Nephron progenitor cell (in vitro differentiated cells): ENCODE measurements around the gene TXNDC16.

Experiments used
- DNase-seq: peaks from one replicate; pipeline ENCODE4 v3.0.0; 2021
- H3K27ac Mint-ChIP-seq: 2 replicates; pipeline ENCODE4 v1.8.0; 2021; ENCODE audit warnings: mild to moderate bottlenecking, moderate library complexity, mixed read lengths
- H3K27me3 Mint-ChIP-seq: 2 replicates; pipeline ENCODE4 v1.8.0; 2021; ENCODE audit warnings: mild to moderate bottlenecking, low read depth, mixed read lengths; ENCODE audit not compliant: poor library complexity
- H3K36me3 Mint-ChIP-seq: 2 replicates; pipeline ENCODE4 v1.8.0; 2021; ENCODE audit warnings: low read depth, mixed read lengths
- H3K4me1 Mint-ChIP-seq: 2 replicates; pipeline ENCODE4 v1.8.0; 2021; ENCODE audit warnings: mixed read lengths
- H3K4me3 Mint-ChIP-seq: 2 replicates; pipeline ENCODE4 v1.8.0; 2021; ENCODE audit warnings: mild to moderate bottlenecking, moderate library complexity, mixed read lengths
- H3K9me3 Mint-ChIP-seq: 2 replicates; pipeline ENCODE4 v1.8.0; 2021; ENCODE audit warnings: mild to moderate bottlenecking, moderate library complexity, mixed read lengths
- TF ChIP-seq, protein P1 (sequence below): fragments of 200-600 bp; sonication (generic); IDR thresholded peaks from 2 replicates; pipeline ENCODE4 v1.5.0; 2021; ENCODE audit warnings: antibody characterized with exemption

TXNDC16 gene

DNA sequence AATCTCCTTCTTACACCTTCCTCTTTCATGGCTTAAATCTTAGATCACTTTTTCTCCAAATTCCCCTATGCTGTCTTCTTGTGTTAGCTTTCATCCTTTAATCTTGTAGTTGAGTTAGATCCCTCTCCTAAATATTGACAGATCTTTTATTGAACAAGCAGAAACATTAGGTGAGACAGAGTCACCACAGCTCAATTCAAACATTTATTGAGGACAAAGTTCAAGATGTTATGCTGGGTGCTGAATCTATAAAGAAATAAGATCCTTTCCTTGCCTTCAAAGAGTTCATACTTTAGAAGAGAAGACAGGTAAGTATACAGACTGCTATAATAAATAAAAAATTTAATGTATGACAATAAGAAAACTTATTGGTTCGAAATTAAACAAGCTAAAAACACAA is 109.7 kb downstream of the TXNDC16 start:
- Mint-ChIP-seq H3K4me3 (no peak overlapping the region), H3K27ac (no peak overlapping the region), H3K36me3 (peaks cover 12% of the 10 kb centered on the region), H3K4me1 (no peaks in the 10 kb centered on the region), H3K27me3 (no peaks in the 10 kb centered on the region), H3K9me3 (peaks cover 3% of the 10 kb centered on the region)
- TF ChIP-seq, protein P1, sequence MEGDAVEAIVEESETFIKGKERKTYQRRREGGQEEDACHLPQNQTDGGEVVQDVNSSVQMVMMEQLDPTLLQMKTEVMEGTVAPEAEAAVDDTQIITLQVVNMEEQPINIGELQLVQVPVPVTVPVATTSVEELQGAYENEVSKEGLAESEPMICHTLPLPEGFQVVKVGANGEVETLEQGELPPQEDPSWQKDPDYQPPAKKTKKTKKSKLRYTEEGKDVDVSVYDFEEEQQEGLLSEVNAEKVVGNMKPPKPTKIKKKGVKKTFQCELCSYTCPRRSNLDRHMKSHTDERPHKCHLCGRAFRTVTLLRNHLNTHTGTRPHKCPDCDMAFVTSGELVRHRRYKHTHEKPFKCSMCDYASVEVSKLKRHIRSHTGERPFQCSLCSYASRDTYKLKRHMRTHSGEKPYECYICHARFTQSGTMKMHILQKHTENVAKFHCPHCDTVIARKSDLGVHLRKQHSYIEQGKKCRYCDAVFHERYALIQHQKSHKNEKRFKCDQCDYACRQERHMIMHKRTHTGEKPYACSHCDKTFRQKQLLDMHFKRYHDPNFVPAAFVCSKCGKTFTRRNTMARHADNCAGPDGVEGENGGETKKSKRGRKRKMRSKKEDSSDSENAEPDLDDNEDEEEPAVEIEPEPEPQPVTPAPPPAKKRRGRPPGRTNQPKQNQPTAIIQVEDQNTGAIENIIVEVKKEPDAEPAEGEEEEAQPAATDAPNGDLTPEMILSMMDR, result no peak
- no peak for DNase-seq

DNA sequence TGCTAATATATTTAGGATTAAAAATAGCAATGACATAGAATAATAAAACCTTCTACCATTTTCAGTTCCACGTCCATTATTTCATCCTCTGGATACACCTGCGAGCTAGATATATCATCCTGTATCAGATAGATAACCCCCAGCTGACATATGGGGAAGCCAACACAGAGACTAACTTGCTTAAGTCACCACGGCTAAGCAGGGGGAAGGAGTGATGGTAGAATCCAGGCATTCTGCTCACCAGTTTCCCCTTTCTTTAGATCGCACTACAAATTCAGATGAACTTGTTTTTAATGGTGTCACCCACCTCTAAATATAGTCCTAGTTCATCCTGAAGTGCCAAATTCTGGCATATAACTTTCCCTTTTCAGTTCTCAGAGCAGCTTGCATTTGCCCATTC is 110.1 kb downstream of the TXNDC16 start:
- Mint-ChIP-seq H3K27ac (no peak overlapping the region), H3K36me3 (peaks cover 9% of the 10 kb centered on the region), H3K4me1 (no peaks in the 10 kb centered on the region), H3K9me3 (no peaks in the 10 kb centered on the region), H3K4me3 (no peak overlapping the region), H3K27me3 (no peaks in the 10 kb centered on the region)
- TF ChIP-seq, protein P1, result no peak
- no peak for DNase-seq

DNA sequence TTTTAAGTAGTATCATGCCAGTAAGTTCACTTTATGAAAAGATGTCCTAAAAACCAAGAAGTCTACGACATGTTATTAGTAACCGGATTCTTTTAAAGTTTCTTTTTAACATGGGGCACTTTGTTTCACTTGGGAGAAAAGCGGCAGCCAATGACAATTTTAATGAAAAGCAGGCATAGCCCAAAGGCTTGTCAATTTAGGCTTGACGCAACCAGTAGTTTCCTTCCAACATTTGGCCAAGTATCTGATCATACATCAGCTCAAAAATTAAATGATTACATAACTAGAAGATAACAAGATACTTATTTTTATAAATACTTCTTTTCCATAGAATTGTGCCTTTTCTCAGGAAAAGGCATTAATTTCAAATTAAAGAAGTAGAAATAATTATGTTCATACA is 112.8 kb downstream of the TXNDC16 start:
- Mint-ChIP-seq H3K4me3 (no peak overlapping the region), H3K4me1 (no peaks in the 10 kb centered on the region), H3K27me3 (no peaks in the 10 kb centered on the region), H3K36me3 (peaks cover 9% of the 10 kb centered on the region), H3K27ac (no peak overlapping the region), H3K9me3 (no peaks in the 10 kb centered on the region)
- DNase-seq, result no peak
- TF ChIP-seq, protein P1, result no peak

DNA sequence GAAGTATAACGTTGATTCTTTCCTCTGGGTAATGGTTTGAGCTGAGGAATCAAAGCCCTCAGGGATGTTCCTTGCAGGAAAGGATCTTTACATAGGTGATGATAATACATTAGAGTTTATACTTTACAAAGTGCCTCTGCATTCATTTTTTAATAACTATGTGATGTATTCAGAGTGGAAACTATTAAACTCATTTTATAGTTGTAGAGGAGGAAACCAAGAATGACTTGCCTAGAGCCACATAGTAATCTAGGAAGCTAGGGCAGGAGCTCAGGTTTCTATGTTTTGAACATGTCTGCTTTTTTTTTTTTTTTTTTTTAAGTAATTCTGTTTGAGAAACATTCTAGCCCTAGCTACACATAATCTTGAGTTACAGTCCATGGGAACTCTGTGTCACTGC is 117.3 kb downstream of the TXNDC16 start:
- TF ChIP-seq, protein P1, result no peak
- no peak overlapping the region for H3K4me3 Mint-ChIP-seq
- no peak overlapping the region for H3K27ac Mint-ChIP-seq
- no peaks in the 10 kb centered on the region for H3K9me3 Mint-ChIP-seq
- no peaks in the 10 kb centered on the region for H3K4me1 Mint-ChIP-seq
- H3K36me3 Mint-ChIP-seq, result peaks cover 17% of the 10 kb centered on the region
- DNase-seq, result no peak
- H3K27me3 Mint-ChIP-seq, result no peaks in the 10 kb centered on the region

DNA sequence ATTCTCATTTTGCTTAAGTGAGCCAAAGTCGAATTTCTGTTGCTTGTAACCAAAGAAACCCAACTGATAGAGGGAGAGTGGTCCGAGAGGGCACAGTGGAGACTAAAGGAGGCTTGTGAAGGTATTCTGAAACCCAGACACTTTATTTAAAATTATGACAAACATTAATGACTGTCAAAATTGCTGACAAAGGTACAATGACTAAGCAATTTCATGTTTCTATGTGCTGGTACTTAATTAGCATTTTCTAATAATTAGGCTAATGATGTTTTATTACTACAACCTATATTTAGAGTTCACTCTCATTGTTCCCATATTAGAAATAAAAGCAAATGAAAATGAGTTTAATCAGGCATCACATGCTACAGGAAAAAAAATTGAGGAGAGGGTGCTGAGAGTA is 121.8 kb downstream of the TXNDC16 start:
- H3K4me3 Mint-ChIP-seq, result no peak overlapping the region
- peaks cover 4% of the 10 kb centered on the region for H3K4me1 Mint-ChIP-seq
- H3K9me3 Mint-ChIP-seq, result no peaks in the 10 kb centered on the region
- DNase-seq, result no peak
- peaks cover 22% of the 10 kb centered on the region for H3K36me3 Mint-ChIP-seq
- peak overlapping the region; percentile 48 for H3K27ac Mint-ChIP-seq
- TF ChIP-seq, protein P1, result no peak
- no peaks in the 10 kb centered on the region for H3K27me3 Mint-ChIP-seq

DNA sequence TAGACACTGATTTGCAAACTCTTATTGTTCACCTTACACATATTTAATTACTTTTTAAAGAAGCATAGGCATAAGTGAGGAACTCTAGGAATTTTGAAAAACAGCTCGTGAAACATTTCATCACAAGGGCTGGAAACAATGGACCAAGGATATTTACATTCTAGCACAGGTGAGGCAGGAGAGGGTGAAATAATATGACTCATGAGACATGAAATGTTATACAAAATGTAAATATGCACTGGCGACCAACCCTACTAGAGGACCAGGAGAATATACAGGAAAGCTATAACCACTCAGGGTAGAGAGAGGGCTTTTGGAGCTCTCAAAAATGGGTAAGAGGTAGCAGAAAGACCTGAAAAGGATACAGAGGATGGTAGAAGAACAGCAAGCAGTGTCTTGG is 122.9 kb downstream of the TXNDC16 start:
- H3K27ac Mint-ChIP-seq, result no peak overlapping the region
- TF ChIP-seq, protein P1, result no peak
- H3K27me3 Mint-ChIP-seq, result no peaks in the 10 kb centered on the region
- H3K9me3 Mint-ChIP-seq, result no peaks in the 10 kb centered on the region
- peaks cover 22% of the 10 kb centered on the region for H3K36me3 Mint-ChIP-seq
- peaks cover 4% of the 10 kb centered on the region for H3K4me1 Mint-ChIP-seq
- no peak overlapping the region for H3K4me3 Mint-ChIP-seq
- no peak for DNase-seq
